Uterus (tissue), 4 donors: Measurements from ENCODE around the gene EXOC4. TPM values are rescaled to one million over a fixed set of nuclear protein-coding genes. Genes with fewer than 3 reads are reported as not detected.
"Not testable (repeated sequence)": the region's sequence is repeated elsewhere in the genome, so short reads cannot be mapped to it uniquely, and the experiment has no call there.

Experiments
- DNase-seq, 2 donors: peaks; one replicate each; pipeline ENCODE4 v3.0.0-alpha.2; 2019 to 2020
- H3K27ac ChIP-seq, 2 donors: fragments of 200-600 bp; sonication (generic); 1 replicate in 1 of 2; 2 replicates in 1 of 2; pipeline ENCODE4 v1.5.1; 2016 to 2018
- H3K27me3 ChIP-seq, 2 donors: fragments of 200-600 bp; sonication (generic); one replicate each; pipeline ENCODE4 v1.5.1; 2018 to 2019; ENCODE audit warnings: control low read depth in 1 of 2
- H3K36me3 ChIP-seq, 2 donors: fragments of 200-600 bp; sonication (generic); one replicate each; pipeline ENCODE4 v1.5.1; 2019; ENCODE audit warnings: control low read depth in 1 of 2
- H3K4me1 ChIP-seq, 2 donors: fragments of 200-600 bp; sonication (generic); one replicate each; pipeline ENCODE4 v1.5.1; 2018 to 2019; ENCODE audit warnings: control low read depth in 1 of 2
- H3K4me3 ChIP-seq, 2 donors: fragments of 200-600 bp; sonication (generic); 1 replicate in 1 of 2; 2 replicates in 1 of 2; pipeline ENCODE4 v1.5.1; 2018 to 2019; ENCODE audit warnings: mild to moderate bottlenecking in 1 of 2
- H3K9me3 ChIP-seq, 2 donors: fragments of 200-600 bp; sonication (generic); one replicate each; pipeline ENCODE4 v1.5.1; 2019; ENCODE audit warnings: control low read depth in 1 of 2
- CTCF ChIP-seq, 4 experiments: fragments of 200-600 bp in 2 of 4; fragments of 450-650 bp in 2 of 4; sonication (generic) in 2 of 4; IDR thresholded peaks; one replicate each; pipeline ENCODE4 v1.5.1; 2016 to 2019; ENCODE audit warnings: antibody characterized with exemption in 4 of 4, mild to moderate bottlenecking in 2 of 4, moderate library complexity in 1 of 4
- POLR2A ChIP-seq, 2 donors: fragments of 450-650 bp; IDR thresholded peaks; one replicate each; pipeline ENCODE4 v1.6.1; 2016; ENCODE audit warnings: antibody characterized with exemption in 2 of 2, mild to moderate bottlenecking in 1 of 2, moderate library complexity in 1 of 2
- intact Hi-C: fragments of 100-400 bp; cut with DNase I; formaldehyde crosslinking; loops from one replicate; pipeline ENCODE4 v1.15.1; 2023; ENCODE audit warnings: low total_unique reads
- total RNA-seq, 4 donors: library from RNA; depleted of rRNA in 3 of 4; stranded (reverse); fragments of >200 nt in 3 of 4; gene quantifications; one replicate each; pipeline versions ENCODE4 v1.1.0 to v1.2.4, GENCODE V29; 2014 to 2023
- donor health status: DM: yes; HTN: yes; CAD: no.

Gene EXOC4
- total RNA-seq, 4 donors from 2014 or later = 27.2 to 126 (median 65.4) TPM

- Histone ChIP-seq H3K36me3 (no peaks in the 10 kb centered on the region), H3K27me3 (no peaks in the 10 kb centered on the region), H3K9me3 (no peaks in the 10 kb centered on the region), H3K27ac (no peak overlapping the region), H3K4me1 (no peaks in the 10 kb centered on the region), H3K4me3 (no peak overlapping the region)
- intact Hi-C loops = no loop called here
- no peak for TF ChIP-seq CTCF (IDR thresholded peaks at IDR 0.05)
- no peak for TF ChIP-seq POLR2A (IDR thresholded peaks at IDR 0.05)
- no peak for DNase-seq
Measured at GRCh38 chr7:133886797-133887196, 633.9 kb downstream of the EXOC4 start.

- Histone ChIP-seq H3K27ac (no peak overlapping the region), H3K36me3 (no peaks in the 10 kb centered on the region), H3K4me3 (no peak overlapping the region), H3K9me3 (no peaks in the 10 kb centered on the region), H3K4me1 (no peaks in the 10 kb centered on the region), H3K27me3 (no peaks in the 10 kb centered on the region)
- DNase-seq = no peak
- no peak for TF ChIP-seq CTCF (IDR thresholded peaks at IDR 0.05)
- TF ChIP-seq POLR2A (IDR thresholded peaks at IDR 0.05) = no peak
- intact Hi-C loops = no loop called here
Measured at GRCh38 chr7:133887459-133887858, 634.6 kb downstream of the EXOC4 start.

- DNase-seq = no peak
- H3K27ac ChIP-seq = no peak overlapping the region
- no peaks in the 10 kb centered on the region for H3K27me3 ChIP-seq
- H3K4me3 ChIP-seq = no peak overlapping the region
- intact Hi-C loops = no loop called here
- H3K4me1 ChIP-seq = no peaks in the 10 kb centered on the region
- no peaks in the 10 kb centered on the region for H3K36me3 ChIP-seq
- no peaks in the 10 kb centered on the region for H3K9me3 ChIP-seq
- no peak for TF ChIP-seq CTCF (IDR thresholded peaks at IDR 0.05)
- TF ChIP-seq POLR2A (IDR thresholded peaks at IDR 0.05) = no peak
Measured at GRCh38 chr7:133888061-133888930, 635.4 kb downstream of the EXOC4 start.

GRCh38 chr7:133904776-133905175, 651.9 kb downstream of the EXOC4 start:
- Histone ChIP-seq H3K4me3 (no peak overlapping the region), H3K27ac (no peak overlapping the region), H3K4me1 (no peaks in the 10 kb centered on the region), H3K27me3 (no peaks in the 10 kb centered on the region), H3K36me3 (no peaks in the 10 kb centered on the region), H3K9me3 (no peaks in the 10 kb centered on the region)
- intact Hi-C loops = loop anchor here (1.0 kb wide), 1 partner anchor 23 kb away; no protein-coding TSS in a partner anchor
- TF ChIP-seq POLR2A (IDR thresholded peaks at IDR 0.05) (no peak), CTCF (IDR thresholded peaks at IDR 0.05) (no peak)
- DNase-seq = no peak

GRCh38 chr7:133906553-133906952, 653.7 kb downstream of the EXOC4 start:
- H3K4me3 ChIP-seq, H3K4me1 ChIP-seq, H3K9me3 ChIP-seq, intact Hi-C loops, H3K27me3 ChIP-seq, H3K27ac ChIP-seq, DNase-seq, H3K36me3 ChIP-seq: not testable (repeated sequence)
